Measurements from ENCODE around the gene GPC6. TPM values are rescaled to one million over a fixed set of nuclear protein-coding genes. Genes with fewer than 3 reads are reported as not detected.

GPC6 gene
- polyA plus RNA-seq, 1 donor (not counting 4 experiments of a cell fraction or from before 2014, with no cell fraction given) = 0.42 TPM

DNA sequence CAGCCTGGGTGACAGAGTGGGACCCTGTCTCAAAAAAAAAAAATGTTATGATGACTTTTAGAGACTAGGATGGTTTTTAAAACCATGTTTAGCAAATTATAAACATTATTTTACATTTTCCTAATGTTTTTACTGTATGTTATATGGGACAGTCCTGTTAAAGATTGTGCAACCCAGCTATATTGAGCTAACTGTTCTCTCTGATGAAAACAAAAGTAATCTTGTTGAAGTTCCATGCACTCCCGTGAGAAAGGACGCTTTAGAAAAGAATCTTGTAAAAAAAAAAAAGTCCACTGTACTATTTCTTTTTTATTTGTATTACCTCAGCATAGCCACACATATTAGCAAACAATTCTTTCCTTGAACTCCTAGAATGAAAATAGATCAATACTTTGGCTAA, 801.6 kb downstream of the GPC6 start:
- Histone ChIP-seq H3K27me3 (ENCODE audit: control insufficient read depth, extremely low read depth, insufficient read depth, low read length) (no peaks in the 10 kb centered on the region), H3K4me1 (ENCODE audit: control insufficient read depth, extremely low read depth, insufficient read depth, low read length) (no peaks in the 10 kb centered on the region), H3K79me2 (ENCODE audit: control insufficient read depth, insufficient read depth, low read length) (no peaks in the 10 kb centered on the region), H3K9me3 (ENCODE audit: control insufficient read depth, low read depth, low read length) (no peaks in the 10 kb centered on the region), H3K4me3 (ENCODE audit: control insufficient read depth in 2 of 3, extremely low read depth in 1 of 3, insufficient read depth in 2 of 3, low read depth in 1 of 3, low read length in 3 of 3) (no peak overlapping the region), H2AFZ (ENCODE audit: control insufficient read depth, low read length) (no peak overlapping the region), H3K36me3 (ENCODE audit: control insufficient read depth in 2 of 2, extremely low read depth in 1 of 2, insufficient read depth in 2 of 2, low read length in 2 of 2) (no peaks in the 10 kb centered on the region), H3K27ac (ENCODE audit: control insufficient read depth, insufficient read depth, low read length) (no peak overlapping the region), H3K9me1 (ENCODE audit: control insufficient read depth, extremely low read depth, insufficient read depth, low read length) (no peaks in the 10 kb centered on the region), H4K20me1 (ENCODE audit: control insufficient read depth, extremely low read depth, insufficient read depth, low read length) (no peaks in the 10 kb centered on the region), H3K9ac (ENCODE audit: control insufficient read depth, extremely low read depth, insufficient read depth, low read length) (no peak overlapping the region), H3K4me2 (ENCODE audit: control insufficient read depth, extremely low read depth, insufficient read depth, low read depth, low read length) (no peak overlapping the region)
- no peak for TF ChIP-seq EZH2 (IDR thresholded peaks at IDR 0.05; ENCODE audit: low read length)
- TF ChIP-seq, protein P1, sequence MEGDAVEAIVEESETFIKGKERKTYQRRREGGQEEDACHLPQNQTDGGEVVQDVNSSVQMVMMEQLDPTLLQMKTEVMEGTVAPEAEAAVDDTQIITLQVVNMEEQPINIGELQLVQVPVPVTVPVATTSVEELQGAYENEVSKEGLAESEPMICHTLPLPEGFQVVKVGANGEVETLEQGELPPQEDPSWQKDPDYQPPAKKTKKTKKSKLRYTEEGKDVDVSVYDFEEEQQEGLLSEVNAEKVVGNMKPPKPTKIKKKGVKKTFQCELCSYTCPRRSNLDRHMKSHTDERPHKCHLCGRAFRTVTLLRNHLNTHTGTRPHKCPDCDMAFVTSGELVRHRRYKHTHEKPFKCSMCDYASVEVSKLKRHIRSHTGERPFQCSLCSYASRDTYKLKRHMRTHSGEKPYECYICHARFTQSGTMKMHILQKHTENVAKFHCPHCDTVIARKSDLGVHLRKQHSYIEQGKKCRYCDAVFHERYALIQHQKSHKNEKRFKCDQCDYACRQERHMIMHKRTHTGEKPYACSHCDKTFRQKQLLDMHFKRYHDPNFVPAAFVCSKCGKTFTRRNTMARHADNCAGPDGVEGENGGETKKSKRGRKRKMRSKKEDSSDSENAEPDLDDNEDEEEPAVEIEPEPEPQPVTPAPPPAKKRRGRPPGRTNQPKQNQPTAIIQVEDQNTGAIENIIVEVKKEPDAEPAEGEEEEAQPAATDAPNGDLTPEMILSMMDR (optimal IDR thresholded peaks at IDR 0.05 in 1 of 3, IDR thresholded peaks at IDR 0.05 in 1 of 3, conservative IDR thresholded peaks at IDR 0.05 in 1 of 3; ENCODE audit: extremely low read depth in 1 of 3, insufficient read depth in 2 of 3, low read length in 3 of 3) = no peak
- dilution Hi-C loops (cut with MboI; ENCODE audit: extremely low pct_ligation_motif_present, low sequenced_read_pairs) = no loop called here
- FAIRE-seq (no peak), DNase-seq (ENCODE audit: low read depth, low spot score) (no peak)

DNA sequence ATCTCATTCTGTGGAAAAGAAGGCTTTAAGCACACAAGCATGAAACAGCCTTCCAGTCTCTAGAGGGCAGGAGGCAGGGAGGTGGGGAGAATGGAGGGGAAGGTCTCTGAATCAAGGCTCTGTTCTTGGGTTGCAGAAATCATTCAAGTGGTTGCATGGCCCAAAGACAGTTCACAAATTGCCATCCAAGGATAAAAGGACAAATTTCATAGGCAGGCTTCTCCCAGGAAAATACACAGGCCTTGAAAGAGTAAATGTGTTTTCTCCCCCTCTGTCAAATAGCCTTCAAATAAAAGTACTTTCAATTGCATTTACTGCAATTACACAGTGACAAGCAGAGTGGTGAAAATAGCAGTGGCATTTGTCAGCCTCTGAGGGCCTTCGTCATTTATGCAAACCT, 802.0 kb downstream of the GPC6 start:
- Histone ChIP-seq H3K9me1 (ENCODE audit: control insufficient read depth, extremely low read depth, insufficient read depth, low read length) (no peaks in the 10 kb centered on the region), H3K4me1 (ENCODE audit: control insufficient read depth, extremely low read depth, insufficient read depth, low read length) (no peaks in the 10 kb centered on the region), H4K20me1 (ENCODE audit: control insufficient read depth, extremely low read depth, insufficient read depth, low read length) (no peaks in the 10 kb centered on the region), H3K4me2 (ENCODE audit: control insufficient read depth, extremely low read depth, insufficient read depth, low read depth, low read length) (no peak overlapping the region), H3K9ac (ENCODE audit: control insufficient read depth, extremely low read depth, insufficient read depth, low read length) (no peak overlapping the region), H3K27me3 (ENCODE audit: control insufficient read depth, extremely low read depth, insufficient read depth, low read length) (no peaks in the 10 kb centered on the region), H3K9me3 (ENCODE audit: control insufficient read depth, low read depth, low read length) (no peaks in the 10 kb centered on the region), H3K4me3 (ENCODE audit: control insufficient read depth in 2 of 3, extremely low read depth in 1 of 3, insufficient read depth in 2 of 3, low read depth in 1 of 3, low read length in 3 of 3) (no peak overlapping the region), H2AFZ (ENCODE audit: control insufficient read depth, low read length) (no peak overlapping the region), H3K27ac (ENCODE audit: control insufficient read depth, insufficient read depth, low read length) (no peak overlapping the region), H3K36me3 (ENCODE audit: control insufficient read depth in 2 of 2, extremely low read depth in 1 of 2, insufficient read depth in 2 of 2, low read length in 2 of 2) (no peaks in the 10 kb centered on the region), H3K79me2 (ENCODE audit: control insufficient read depth, insufficient read depth, low read length) (no peaks in the 10 kb centered on the region)
- dilution Hi-C loops (cut with MboI; ENCODE audit: extremely low pct_ligation_motif_present, low sequenced_read_pairs) = no loop called here
- FAIRE-seq = no peak
- no peak for TF ChIP-seq EZH2 (IDR thresholded peaks at IDR 0.05; ENCODE audit: low read length)
- TF ChIP-seq, protein P1 (optimal IDR thresholded peaks at IDR 0.05 in 1 of 3, IDR thresholded peaks at IDR 0.05 in 1 of 3, conservative IDR thresholded peaks at IDR 0.05 in 1 of 3; ENCODE audit: extremely low read depth in 1 of 3, insufficient read depth in 2 of 3, low read length in 3 of 3) = no peak
- DNase-seq (ENCODE audit: low read depth, low spot score) = no peak

All from keratinocyte (primary cell).